GM19025 (cell line): Measurements from ENCODE around the gene KTI12.
"Not testable (repeated sequence)": the region's sequence is repeated elsewhere in the genome, so short reads cannot be mapped to it uniquely, and the experiment has no call there.

Experiments
- ATAC-seq: cut with Tn5 transposase; IDR thresholded peaks from one replicate; pipeline ENCODE4 v1.9.1; 2021; ENCODE audit warnings: mild to moderate bottlenecking, low read depth, moderate library complexity; ENCODE audit not compliant: unreplicated experiment

The KTI12 gene

GRCh38 chr1:52033190-52034049 is at the start of gene KTI12:
TSS of gene KTI12 (minus strand) at chr1:52033810. CDS start at chr1:52033761, 49 bp downstream.
- ATAC-seq: peak; percentile 83

- no peak for ATAC-seq
Observed at GRCh38 chr1:52080014-52080415, 46.4 kb upstream of the KTI12 start.

GRCh38 chr1:52077277-52077676 is 43.7 kb upstream of the KTI12 start:
- ATAC-seq: not testable (repeated sequence)

- no peak for ATAC-seq
Observed at GRCh38 chr1:52072291-52072690, 38.7 kb upstream of the KTI12 start.

GRCh38 chr1:52070704-52071103 is 37.1 kb upstream of the KTI12 start:
- no peak for ATAC-seq

GRCh38 chr1:52063192-52063591 is 29.6 kb upstream of the KTI12 start:
- no peak for ATAC-seq

GRCh38 chr1:52060822-52061221 is 27.2 kb upstream of the KTI12 start:
- no peak for ATAC-seq

GRCh38 chr1:52059888-52060287 is 26.3 kb upstream of the KTI12 start:
- ATAC-seq: no peak

- no peak for ATAC-seq
Observed at GRCh38 chr1:52059321-52059720, 25.7 kb upstream of the KTI12 start.

- no peak for ATAC-seq
Observed at GRCh38 chr1:52057876-52058415, 24.3 kb upstream of the KTI12 start.

- no peak for ATAC-seq
Observed at GRCh38 chr1:52057255-52057654, 23.6 kb upstream of the KTI12 start.

GRCh38 chr1:52056937-52057231 is 23.3 kb upstream of the KTI12 start:
- ATAC-seq: peak; percentile 32

- peak; percentile 74 for ATAC-seq
Observed at GRCh38 chr1:52056163-52056936, 22.7 kb upstream of the KTI12 start, which contains the start of gene BTF3L4. TSS of gene BTF3L4 (plus strand) at chr1:52056295. CDS start at chr1:52059848, 3,553 bp downstream.

GRCh38 chr1:52055866-52056162 is 22.2 kb upstream of the KTI12 start:
- no peak for ATAC-seq

- ATAC-seq: peak; percentile 42
Observed at GRCh38 chr1:52055066-52055865, 21.7 kb upstream of the KTI12 start, which contains the start of gene TXNDC12. TSS of gene TXNDC12 (minus strand) at chr1:52055191. CDS start at chr1:52055096, 95 bp downstream.

GRCh38 chr1:52054496-52055065 is 21.0 kb upstream of the KTI12 start:
- no peak for ATAC-seq

- no peak for ATAC-seq
Observed at GRCh38 chr1:52053862-52054261, 20.3 kb upstream of the KTI12 start.

- ATAC-seq: not testable (repeated sequence)
Observed at GRCh38 chr1:52049337-52049736, 15.7 kb upstream of the KTI12 start.

- not testable (repeated sequence) for ATAC-seq
Observed at GRCh38 chr1:52045666-52046195, 12.1 kb upstream of the KTI12 start.

GRCh38 chr1:52045236-52045635 is 11.6 kb upstream of the KTI12 start:
- no peak for ATAC-seq
